ENCODE results near the gene CHRNE.
"Not testable (repeated sequence)": the region's sequence is repeated elsewhere in the genome, so short reads cannot be mapped to it uniquely, and the experiment has no call there.

CHRNE gene

GRCh38 chr17:4862720-4863119 is 40.2 kb downstream of the CHRNE start:
- Histone ChIP-seq H3K9me3 (ENCODE audit: control insufficient read depth, low read length) (no peaks in the 10 kb centered on the region), H3K27ac (ENCODE audit: insufficient read depth, low read depth, low read length, poor library complexity, severe bottlenecking) (no peak overlapping the region), H3K4me1 (ENCODE audit: control insufficient read depth, insufficient read depth, low read length) (peaks cover 20% of the 10 kb centered on the region), H3K4me3 (ENCODE audit: insufficient read depth, low read depth, low read length) (no peak overlapping the region), H3K36me3 (ENCODE audit: control insufficient read depth, insufficient read depth, low read length) (no peaks in the 10 kb centered on the region), H3K27me3 (ENCODE audit: control insufficient read depth, insufficient read depth, low read length, poor library complexity, severe bottlenecking) (no peaks in the 10 kb centered on the region)
- 94% methylated on average over 4 of the region's 4 CpGs for WGBS, 2 experiments

- Histone ChIP-seq H3K4me3 (ENCODE audit: insufficient read depth, low read depth, low read length) (no peak overlapping the region), H3K27ac (ENCODE audit: insufficient read depth, low read depth, low read length, poor library complexity, severe bottlenecking) (no peak overlapping the region), H3K4me1 (ENCODE audit: control insufficient read depth, insufficient read depth, low read length) (peaks cover 34% of the 10 kb centered on the region), H3K9me3 (ENCODE audit: control insufficient read depth, low read length) (no peaks in the 10 kb centered on the region), H3K36me3 (ENCODE audit: control insufficient read depth, insufficient read depth, low read length) (no peaks in the 10 kb centered on the region), H3K27me3 (ENCODE audit: control insufficient read depth, insufficient read depth, low read length, poor library complexity, severe bottlenecking) (no peaks in the 10 kb centered on the region)
- WGBS, 2 experiments: 93 to 94% methylated on average over 16 of the region's 16 CpGs
Measured at GRCh38 chr17:4861052-4861451, 41.8 kb downstream of the CHRNE start.

GRCh38 chr17:4860651-4861050 is 42.2 kb downstream of the CHRNE start:
- H3K4me1 ChIP-seq (ENCODE audit: control insufficient read depth, insufficient read depth, low read length): peaks cover 35% of the 10 kb centered on the region
- no peaks in the 10 kb centered on the region for H3K9me3 ChIP-seq (ENCODE audit: control insufficient read depth, low read length)
- H3K4me3 ChIP-seq (ENCODE audit: insufficient read depth, low read depth, low read length): no peak overlapping the region
- no peak overlapping the region for H3K27ac ChIP-seq (ENCODE audit: insufficient read depth, low read depth, low read length, poor library complexity, severe bottlenecking)
- H3K27me3 ChIP-seq (ENCODE audit: control insufficient read depth, insufficient read depth, low read length, poor library complexity, severe bottlenecking): no peaks in the 10 kb centered on the region
- no peaks in the 10 kb centered on the region for H3K36me3 ChIP-seq (ENCODE audit: control insufficient read depth, insufficient read depth, low read length)
- 92 to 95% methylated on average over 9 of the region's 9 CpGs for WGBS, 2 experiments

- Histone ChIP-seq H3K4me3 (ENCODE audit: insufficient read depth, low read depth, low read length) (no peak overlapping the region), H3K9me3 (ENCODE audit: control insufficient read depth, low read length) (no peaks in the 10 kb centered on the region), H3K36me3 (ENCODE audit: control insufficient read depth, insufficient read depth, low read length) (no peaks in the 10 kb centered on the region), H3K4me1 (ENCODE audit: control insufficient read depth, insufficient read depth, low read length) (peaks cover 35% of the 10 kb centered on the region), H3K27ac (ENCODE audit: insufficient read depth, low read depth, low read length, poor library complexity, severe bottlenecking) (no peak overlapping the region), H3K27me3 (ENCODE audit: control insufficient read depth, insufficient read depth, low read length, poor library complexity, severe bottlenecking) (no peaks in the 10 kb centered on the region)
- WGBS, 2 experiments: 68 to 74% methylated on average over 32 of the region's 32 CpGs
Measured at GRCh38 chr17:4859816-4860625, 42.9 kb downstream of the CHRNE start.

- whole genome bisulfite sequencing, 2 experiments: 25 to 27% methylated on average over 5 of the region's 5 CpGs
- Histone ChIP-seq H3K4me1 (ENCODE audit: control insufficient read depth, insufficient read depth, low read length) (peaks cover 38% of the 10 kb centered on the region), H3K27me3 (ENCODE audit: control insufficient read depth, insufficient read depth, low read length, poor library complexity, severe bottlenecking) (no peaks in the 10 kb centered on the region), H3K4me3 (ENCODE audit: insufficient read depth, low read depth, low read length) (no peak overlapping the region), H3K9me3 (ENCODE audit: control insufficient read depth, low read length) (no peaks in the 10 kb centered on the region), H3K27ac (ENCODE audit: insufficient read depth, low read depth, low read length, poor library complexity, severe bottlenecking) (peak overlapping the region; percentile 74), H3K36me3 (ENCODE audit: control insufficient read depth, insufficient read depth, low read length) (no peaks in the 10 kb centered on the region)
Measured at GRCh38 chr17:4858882-4859260, 44.0 kb downstream of the CHRNE start.

GRCh38 chr17:4858068-4858881 is 44.6 kb downstream of the CHRNE start:
- peaks cover 41% of the 10 kb centered on the region for H3K4me1 ChIP-seq (ENCODE audit: control insufficient read depth, insufficient read depth, low read length)
- H3K36me3 ChIP-seq (ENCODE audit: control insufficient read depth, insufficient read depth, low read length): no peaks in the 10 kb centered on the region
- no peaks in the 10 kb centered on the region for H3K27me3 ChIP-seq (ENCODE audit: control insufficient read depth, insufficient read depth, low read length, poor library complexity, severe bottlenecking)
- WGBS, 2 experiments: 46 to 53% methylated on average over 7 of the region's 7 CpGs
- peak overlapping the region; percentile 74 for H3K27ac ChIP-seq (ENCODE audit: insufficient read depth, low read depth, low read length, poor library complexity, severe bottlenecking)
- no peaks in the 10 kb centered on the region for H3K9me3 ChIP-seq (ENCODE audit: control insufficient read depth, low read length)
- no peak overlapping the region for H3K4me3 ChIP-seq (ENCODE audit: insufficient read depth, low read depth, low read length)

GRCh38 chr17:4857347-4857746 is 45.6 kb downstream of the CHRNE start:
- not testable (repeated sequence) for H3K27me3 ChIP-seq (ENCODE audit: control insufficient read depth, insufficient read depth, low read length, poor library complexity, severe bottlenecking); H3K4me3 ChIP-seq (ENCODE audit: insufficient read depth, low read depth, low read length); H3K36me3 ChIP-seq (ENCODE audit: control insufficient read depth, insufficient read depth, low read length); H3K9me3 ChIP-seq (ENCODE audit: control insufficient read depth, low read length); H3K27ac ChIP-seq (ENCODE audit: insufficient read depth, low read depth, low read length, poor library complexity, severe bottlenecking)
- WGBS, 2 experiments: 81 to 82% methylated on average over 7 of the region's 7 CpGs
- H3K4me1 ChIP-seq (ENCODE audit: control insufficient read depth, insufficient read depth, low read length): peaks cover 41% of the 10 kb centered on the region

GRCh38 chr17:4856937-4857314 is 46.0 kb downstream of the CHRNE start:
- Histone ChIP-seq H3K27ac (ENCODE audit: insufficient read depth, low read depth, low read length, poor library complexity, severe bottlenecking) (no peak overlapping the region), H3K27me3 (ENCODE audit: control insufficient read depth, insufficient read depth, low read length, poor library complexity, severe bottlenecking) (no peaks in the 10 kb centered on the region), H3K9me3 (ENCODE audit: control insufficient read depth, low read length) (no peaks in the 10 kb centered on the region), H3K4me1 (ENCODE audit: control insufficient read depth, insufficient read depth, low read length) (peaks cover 41% of the 10 kb centered on the region), H3K4me3 (ENCODE audit: insufficient read depth, low read depth, low read length) (no peak overlapping the region), H3K36me3 (ENCODE audit: control insufficient read depth, insufficient read depth, low read length) (no peaks in the 10 kb centered on the region)
- 96 to 98% methylated on average over 7 of the region's 7 CpGs for WGBS, 2 experiments

GRCh38 chr17:4856271-4856936 is 46.5 kb downstream of the CHRNE start:
- peaks cover 41% of the 10 kb centered on the region for H3K4me1 ChIP-seq (ENCODE audit: control insufficient read depth, insufficient read depth, low read length)
- WGBS, 2 experiments: 94 to 95% methylated on average over 16 to 17 of the region's 17 CpGs
- no peak overlapping the region for H3K4me3 ChIP-seq (ENCODE audit: insufficient read depth, low read depth, low read length)
- no peaks in the 10 kb centered on the region for H3K9me3 ChIP-seq (ENCODE audit: control insufficient read depth, low read length)
- no peaks in the 10 kb centered on the region for H3K36me3 ChIP-seq (ENCODE audit: control insufficient read depth, insufficient read depth, low read length)
- H3K27ac ChIP-seq (ENCODE audit: insufficient read depth, low read depth, low read length, poor library complexity, severe bottlenecking): no peak overlapping the region
- no peaks in the 10 kb centered on the region for H3K27me3 ChIP-seq (ENCODE audit: control insufficient read depth, insufficient read depth, low read length, poor library complexity, severe bottlenecking)

- Histone ChIP-seq H3K27ac (ENCODE audit: insufficient read depth, low read depth, low read length, poor library complexity, severe bottlenecking) (no peak overlapping the region), H3K4me1 (ENCODE audit: control insufficient read depth, insufficient read depth, low read length) (peaks cover 33% of the 10 kb centered on the region)
- 95 to 97% methylated on average over 5 of the region's 5 CpGs for WGBS, 2 experiments
Measured at GRCh38 chr17:4854111-4854681, 48.7 kb downstream of the CHRNE start.

More at GRCh38 chr17:4854111-4854681, 48.7 kb downstream of the CHRNE start:
- Histone ChIP-seq H3K9me3 (ENCODE audit: control insufficient read depth, low read length) (no peaks in the 10 kb centered on the region), H3K27me3 (ENCODE audit: control insufficient read depth, insufficient read depth, low read length, poor library complexity, severe bottlenecking) (no peaks in the 10 kb centered on the region), H3K36me3 (ENCODE audit: control insufficient read depth, insufficient read depth, low read length) (no peaks in the 10 kb centered on the region), H3K4me3 (ENCODE audit: insufficient read depth, low read depth, low read length) (no peak overlapping the region)

All from ectodermal cell (in vitro differentiated cells).